Muscle layer of colon (tissue), 2 donors: ENCODE results near the gene IL13RA1.

Source experiments
- H3K27ac ChIP-seq: one replicate; pipeline ENCODE4 v1.7.0; 2013; ENCODE audit warnings: low read depth, mild to moderate bottlenecking, low read length, moderate library complexity
- H3K27me3 ChIP-seq, 2 donors: one replicate each; pipeline ENCODE4 v1.7.0; 2013; ENCODE audit warnings: low read length in 2 of 2, mild to moderate bottlenecking in 2 of 2; ENCODE audit not compliant: insufficient read depth in 2 of 2, control insufficient read depth in 1 of 2
- H3K36me3 ChIP-seq: one replicate; pipeline ENCODE4 v1.7.0; 2013; ENCODE audit warnings: mild to moderate bottlenecking, low read length; ENCODE audit not compliant: insufficient read depth
- H3K4me1 ChIP-seq: one replicate; pipeline ENCODE4 v1.7.0; 2013; ENCODE audit warnings: mild to moderate bottlenecking, low read length; ENCODE audit not compliant: insufficient read depth
- H3K4me3 ChIP-seq, 2 donors: one replicate each; pipeline ENCODE4 v1.7.0; 2013; ENCODE audit warnings: low read length in 2 of 2, low read depth in 1 of 2, mild to moderate bottlenecking in 1 of 2, moderate library complexity in 1 of 2
- H3K9ac ChIP-seq: one replicate; pipeline ENCODE4 v1.7.0; 2013; ENCODE audit warnings: low read length
- H3K9me3 ChIP-seq: one replicate; pipeline ENCODE4 v1.7.0; 2013; ENCODE audit warnings: mild to moderate bottlenecking, low read length
- donor health status: abdominal sarcoma.
- donor health status: Adenocarcinoma of cecum.

Gene IL13RA1

GRCh38 chrX:118758511-118758910, 31.1 kb downstream of the IL13RA1 start:
- H3K27ac ChIP-seq: no peak overlapping the region
- H3K9me3 ChIP-seq: no peaks in the 10 kb centered on the region
- H3K27me3 ChIP-seq: no peaks in the 10 kb centered on the region
- no peaks in the 10 kb centered on the region for H3K36me3 ChIP-seq
- no peak overlapping the region for H3K4me3 ChIP-seq
- H3K4me1 ChIP-seq: peaks cover 4% of the 10 kb centered on the region
- no peak overlapping the region for H3K9ac ChIP-seq

- Histone ChIP-seq H3K9ac (no peak overlapping the region), H3K4me1 (peaks cover 4% of the 10 kb centered on the region), H3K27ac (no peak overlapping the region), H3K36me3 (no peaks in the 10 kb centered on the region), H3K4me3 (no peak overlapping the region), H3K9me3 (no peaks in the 10 kb centered on the region), H3K27me3 (no peaks in the 10 kb centered on the region)
These were observed 32.6 kb downstream of the IL13RA1 start for GRCh38 chrX:118760025-118760424.

DNA sequence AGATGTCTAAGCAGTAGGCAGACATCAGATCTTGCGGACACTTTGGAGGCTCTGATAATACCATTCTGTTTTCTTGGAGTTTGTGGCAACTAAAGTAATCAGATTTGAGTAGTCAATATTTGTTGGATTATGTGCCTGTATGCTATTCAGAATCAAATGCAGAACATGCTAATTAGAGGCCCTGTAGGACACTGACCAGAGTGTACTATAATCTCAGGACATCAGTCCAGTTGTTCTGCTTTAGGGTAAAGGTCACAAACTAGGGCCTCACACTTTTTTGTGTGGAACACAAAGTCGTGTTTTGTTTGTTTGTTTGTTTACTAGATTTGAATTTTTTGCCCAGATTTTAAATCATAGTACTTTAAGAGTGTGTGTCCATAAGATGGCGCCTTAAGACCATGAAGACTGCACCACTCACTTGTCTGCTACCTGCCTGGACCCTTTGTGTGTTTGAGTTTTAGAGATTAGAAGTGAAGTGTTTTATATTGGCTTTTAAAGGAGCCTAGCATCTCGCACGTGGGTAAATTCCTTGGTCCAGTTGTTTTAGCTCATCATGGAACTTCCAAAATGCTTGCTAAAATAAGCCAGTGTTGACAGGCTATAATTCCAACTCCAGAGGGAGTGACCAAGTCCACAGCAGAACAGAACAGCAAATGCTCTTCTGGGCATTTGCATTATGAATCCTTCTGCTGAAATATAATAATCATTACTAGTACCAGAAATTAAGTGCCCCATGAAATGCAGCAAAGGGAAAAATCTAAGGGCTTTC, 34.7 kb downstream of the IL13RA1 start:
- H3K4me1 ChIP-seq: no peaks in the 10 kb centered on the region
- H3K27me3 ChIP-seq: no peaks in the 10 kb centered on the region
- H3K9me3 ChIP-seq: no peaks in the 10 kb centered on the region
- H3K36me3 ChIP-seq: no peaks in the 10 kb centered on the region
- H3K4me3 ChIP-seq: no peak overlapping the region
- H3K27ac ChIP-seq: no peak overlapping the region
- no peak overlapping the region for H3K9ac ChIP-seq

GRCh38 chrX:118763489-118763888, 36.1 kb downstream of the IL13RA1 start:
- Histone ChIP-seq H3K4me3 (no peak overlapping the region), H3K27me3 (no peaks in the 10 kb centered on the region), H3K9ac (no peak overlapping the region), H3K9me3 (no peaks in the 10 kb centered on the region), H3K27ac (no peak overlapping the region), H3K36me3 (no peaks in the 10 kb centered on the region), H3K4me1 (no peaks in the 10 kb centered on the region)

DNA sequence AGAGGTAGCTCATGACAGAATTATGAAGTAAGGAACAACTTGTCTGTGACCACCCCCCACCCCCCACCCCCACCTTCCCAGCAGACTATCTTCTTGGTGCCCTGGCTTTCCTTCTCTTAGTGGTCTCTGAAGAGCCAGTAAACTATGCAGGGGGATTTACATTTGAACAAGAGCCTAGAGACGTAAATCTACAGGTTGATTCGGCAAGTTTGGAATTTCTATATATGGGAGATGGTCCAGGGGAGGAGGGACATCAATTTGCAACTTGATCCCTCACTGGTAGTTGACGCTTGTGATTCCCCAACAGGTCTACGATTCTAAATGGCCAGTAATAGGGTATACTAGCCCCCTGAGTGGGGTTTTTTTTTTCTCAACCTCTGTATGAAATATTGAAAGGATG, 36.7 kb downstream of the IL13RA1 start:
- no peak overlapping the region for H3K27ac ChIP-seq
- no peak overlapping the region for H3K4me3 ChIP-seq
- H3K36me3 ChIP-seq: no peaks in the 10 kb centered on the region
- H3K27me3 ChIP-seq: no peaks in the 10 kb centered on the region
- H3K9me3 ChIP-seq: no peaks in the 10 kb centered on the region
- no peak overlapping the region for H3K9ac ChIP-seq
- H3K4me1 ChIP-seq: no peaks in the 10 kb centered on the region

- peaks cover 8% of the 10 kb centered on the region for H3K36me3 ChIP-seq
- no peaks in the 10 kb centered on the region for H3K27me3 ChIP-seq
- no peak overlapping the region for H3K9ac ChIP-seq
- H3K27ac ChIP-seq: no peak overlapping the region
- no peaks in the 10 kb centered on the region for H3K9me3 ChIP-seq
- H3K4me3 ChIP-seq: no peak overlapping the region
- no peaks in the 10 kb centered on the region for H3K4me1 ChIP-seq
These were observed 42.8 kb downstream of the IL13RA1 start for GRCh38 chrX:118770133-118770760.

- Histone ChIP-seq H3K4me1 (no peaks in the 10 kb centered on the region), H3K9me3 (no peaks in the 10 kb centered on the region), H3K27ac (no peak overlapping the region), H3K9ac (no peak overlapping the region), H3K36me3 (peaks cover 8% of the 10 kb centered on the region), H3K27me3 (no peaks in the 10 kb centered on the region), H3K4me3 (no peak overlapping the region)
These were observed 44.6 kb downstream of the IL13RA1 start for GRCh38 chrX:118772051-118772450.

GRCh38 chrX:118773782-118774181, 46.4 kb downstream of the IL13RA1 start:
- H3K4me3 ChIP-seq: no peak overlapping the region
- no peak overlapping the region for H3K9ac ChIP-seq
- no peak overlapping the region for H3K27ac ChIP-seq
- no peaks in the 10 kb centered on the region for H3K9me3 ChIP-seq
- peaks cover 8% of the 10 kb centered on the region for H3K36me3 ChIP-seq
- H3K27me3 ChIP-seq: no peaks in the 10 kb centered on the region
- H3K4me1 ChIP-seq: no peaks in the 10 kb centered on the region

DNA sequence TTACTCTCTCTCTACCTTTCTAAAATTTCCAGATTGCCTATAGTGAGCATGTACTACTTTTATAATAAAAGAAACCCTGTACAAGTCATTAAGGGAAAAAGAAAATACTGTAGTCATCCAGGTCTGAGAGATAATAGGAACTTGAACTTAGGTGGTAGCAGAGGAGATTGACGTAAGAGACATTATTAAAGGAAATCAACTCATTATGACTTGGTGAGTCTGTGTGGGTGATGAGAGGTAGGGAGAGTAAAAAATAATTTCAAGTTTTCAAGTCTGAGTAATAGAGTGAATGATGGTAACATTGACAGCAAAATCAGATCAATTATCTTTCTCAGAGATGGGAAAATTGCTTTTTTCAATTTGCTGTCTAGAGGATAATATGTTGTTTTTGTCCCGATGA, 52.2 kb downstream of the IL13RA1 start:
- no peaks in the 10 kb centered on the region for H3K9me3 ChIP-seq
- no peaks in the 10 kb centered on the region for H3K27me3 ChIP-seq
- H3K9ac ChIP-seq: no peak overlapping the region
- peaks cover 6% of the 10 kb centered on the region for H3K4me1 ChIP-seq
- H3K27ac ChIP-seq: no peak overlapping the region
- H3K4me3 ChIP-seq: no peak overlapping the region
- no peaks in the 10 kb centered on the region for H3K36me3 ChIP-seq

- Histone ChIP-seq H3K4me3 (no peak overlapping the region), H3K27me3 (no peaks in the 10 kb centered on the region), H3K27ac (no peak overlapping the region), H3K4me1 (peaks cover 6% of the 10 kb centered on the region), H3K9me3 (no peaks in the 10 kb centered on the region), H3K9ac (no peak overlapping the region), H3K36me3 (no peaks in the 10 kb centered on the region)
These were observed 53.1 kb downstream of the IL13RA1 start for GRCh38 chrX:118780509-118780908.

DNA sequence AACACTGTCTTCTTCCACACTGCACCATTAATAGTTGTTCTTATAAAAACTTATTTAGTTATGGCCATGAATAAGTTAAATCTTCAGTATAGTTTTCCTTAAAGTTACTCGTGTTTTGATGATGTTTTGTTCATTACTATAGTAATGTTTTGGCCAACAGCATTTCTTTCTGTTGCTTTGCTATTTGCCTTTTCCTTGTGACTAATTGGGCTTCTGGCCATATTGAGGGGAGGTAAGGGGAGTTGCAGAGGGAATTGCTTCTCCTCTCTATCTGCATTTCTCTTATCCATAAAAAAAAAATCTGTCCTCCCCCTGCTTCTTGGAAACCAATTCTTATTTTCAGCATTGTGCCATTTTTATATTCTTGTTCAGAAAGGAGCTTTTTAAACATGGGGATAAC, 53.5 kb downstream of the IL13RA1 start:
- Histone ChIP-seq H3K9me3 (no peaks in the 10 kb centered on the region), H3K27ac (no peak overlapping the region), H3K9ac (no peak overlapping the region), H3K36me3 (no peaks in the 10 kb centered on the region), H3K4me3 (no peak overlapping the region), H3K27me3 (no peaks in the 10 kb centered on the region), H3K4me1 (peaks cover 6% of the 10 kb centered on the region)
